Testis (tissue), 2 donors: Measurements from ENCODE around the gene ITGB8.

Experiments used
- CTCF ChIP-seq, 3 experiments: fragments of 450-650 bp in 2 of 3; fragments of 200-600 bp in 1 of 3; sonication (generic) in 1 of 3; IDR thresholded peaks; one replicate each; pipeline ENCODE4 v1.5.1; 2016 to 2019; ENCODE audit warnings: antibody characterized with exemption in 3 of 3, mild to moderate bottlenecking in 2 of 3, moderate library complexity in 1 of 3
- POLR2A ChIP-seq: fragments of 450-650 bp; IDR thresholded peaks from one replicate; pipeline ENCODE4 v1.6.1; 2017; ENCODE audit warnings: antibody characterized with exemption, mild to moderate bottlenecking, moderate library complexity

GRCh38 chr7:20454202-20454601 is 123.5 kb downstream of the ITGB8 start:
- TF ChIP-seq CTCF (IDR thresholded peaks at IDR 0.05): no peak
- no peak for TF ChIP-seq POLR2A
